Spleen (tissue), 11 donors: ENCODE data around the gene DUS1L. TPM values are rescaled to one million over a fixed set of nuclear protein-coding genes. Genes with fewer than 3 reads are reported as not detected.
A peak's percentile ranks its signal among the peaks of the same experiment; 100 is the strongest.

Source experiments
- DNase-seq: peaks from one replicate; pipeline ENCODE4 v3.0.0-alpha.2; 2020
- H3K27ac ChIP-seq, 8 donors: fragments of 200-600 bp; sonication (generic) in 7 of 8; 1 replicate in 4 of 8; 2 replicates in 4 of 8; pipeline versions ENCODE4 v1.5.0 to v1.8.0; 2016 to 2021; ENCODE audit warnings: inconsistent platforms in 4 of 8, mild to moderate bottlenecking in 4 of 8, moderate library complexity in 1 of 8
- H3K27me3 ChIP-seq, 7 donors: fragments of 200-600 bp; sonication (generic) in 6 of 7; replicated peaks in 1 of 7; 1 replicate in 4 of 7; 2 replicates in 3 of 7; pipeline versions ENCODE4 v1.5.0 to v1.8.0; 2016 to 2021; ENCODE audit warnings: inconsistent platforms in 3 of 7, mild to moderate bottlenecking in 1 of 7
- H3K36me3 ChIP-seq, 6 donors: fragments of 200-600 bp; sonication (generic) in 5 of 6; 1 replicate in 4 of 6; 2 replicates in 2 of 6; pipeline versions ENCODE4 v1.5.0 to v1.8.0; 2016 to 2021; ENCODE audit warnings: inconsistent platforms in 2 of 6
- H3K4me1 ChIP-seq, 6 donors: fragments of 200-600 bp; sonication (generic) in 5 of 6; 1 replicate in 3 of 6; 2 replicates in 3 of 6; pipeline versions ENCODE4 v1.5.0 to v1.8.0; 2016 to 2021; ENCODE audit warnings: inconsistent platforms in 3 of 6
- H3K4me3 ChIP-seq, 8 donors: fragments of 200-600 bp; sonication (generic) in 7 of 8; 1 replicate in 4 of 8; 2 replicates in 4 of 8; pipeline versions ENCODE4 v1.5.0 to v1.8.0; 2016 to 2021; ENCODE audit warnings: inconsistent platforms in 4 of 8, mild to moderate bottlenecking in 4 of 8, moderate library complexity in 2 of 8
- H3K9me3 ChIP-seq, 8 donors: fragments of 200-600 bp; sonication (generic) in 7 of 8; 1 replicate in 4 of 8; 2 replicates in 4 of 8; pipeline versions ENCODE4 v1.5.0 to v1.8.0; 2016 to 2021; ENCODE audit warnings: inconsistent platforms in 4 of 8
- POLR2A ChIP-seq, 3 donors: fragments of 450-650 bp; IDR thresholded peaks; one replicate each; pipeline ENCODE4 v1.5.1; 2017; ENCODE audit warnings: antibody characterized with exemption in 3 of 3, mild to moderate bottlenecking in 1 of 3
- POLR2AphosphoS5 ChIP-seq, 3 donors: sonication (generic); formaldehyde crosslinking; IDR thresholded peaks; one replicate each; pipeline ENCODE4 v1.5.1; 2017; ENCODE audit warnings: antibody characterized with exemption in 3 of 3
- WGBS, 5 donors: extraction: QIAGEN DNeasy Blood & Tissue Kit in 3 of 5; methylation state at CpG; one replicate each; pipeline versions ENCODE4 v1.1.5 to v1.1.7; 2013 to 2018; 5-methylcytosine and 5-hydroxymethylcytosine counted together
- intact Hi-C: fragments of 100-400 bp; cut with DNase I; formaldehyde crosslinking; loops from one replicate; pipeline ENCODE4 v1.15.0; 2023; ENCODE audit warnings: low total_unique reads
- polyA plus RNA-seq, 3 donors: library from polyadenylated mRNA; stranded (reverse); fragments of 200-250 nt; gene quantifications; one replicate each; pipeline ENCODE4 v1.2.1, GENCODE V29; 2013
- total RNA-seq, 7 donors: library from RNA; depleted of rRNA in 3 of 7; stranded (reverse); fragments of >200 nt in 3 of 7; fragmentation: NEBNext Ultra II Directional in 4 of 7; extraction: Animal tissue kit (Norgen Biotek cat#: 25700) in 4 of 7; gene quantifications; one replicate each; pipeline versions ENCODE4 v1.1.0 to v1.2.1, GENCODE V29; 2016 to 2021
- TF ChIP-seq, protein P1 (sequence below), 11 experiments: fragments of 200-600 bp in 7 of 11; fragments of 450-650 bp in 4 of 11; sonication (generic) in 4 of 11; IDR thresholded peaks in 8 of 11; conservative IDR thresholded peaks in 3 of 11; 1 replicate in 7 of 11; 2 replicates in 4 of 11; pipeline versions ENCODE4 v1.4.0 to v1.8.0; 2016 to 2021; ENCODE audit warnings: antibody characterized with exemption in 11 of 11, inconsistent platforms in 4 of 11, mild to moderate bottlenecking in 1 of 11
- donor health status: healthy with polysubstance abuse.
- donor health status: DM: no; HTN: no; CAD: no; lungs with moderate emphysema.
- donor health status: DM: no; HTN: no; CAD: no.
- donor health status: Bipolar disorder and iron deficiency.
- donor health status: healthy.
- donor health status: DM: no; HTN: no; CAD: no.
- donor health status: DM: yes; HTN: yes; CAD: no.

Gene DUS1L
- total and polyA plus RNA-seq, 10 donors = 76.4 to 174 (median 103) TPM

DNA sequence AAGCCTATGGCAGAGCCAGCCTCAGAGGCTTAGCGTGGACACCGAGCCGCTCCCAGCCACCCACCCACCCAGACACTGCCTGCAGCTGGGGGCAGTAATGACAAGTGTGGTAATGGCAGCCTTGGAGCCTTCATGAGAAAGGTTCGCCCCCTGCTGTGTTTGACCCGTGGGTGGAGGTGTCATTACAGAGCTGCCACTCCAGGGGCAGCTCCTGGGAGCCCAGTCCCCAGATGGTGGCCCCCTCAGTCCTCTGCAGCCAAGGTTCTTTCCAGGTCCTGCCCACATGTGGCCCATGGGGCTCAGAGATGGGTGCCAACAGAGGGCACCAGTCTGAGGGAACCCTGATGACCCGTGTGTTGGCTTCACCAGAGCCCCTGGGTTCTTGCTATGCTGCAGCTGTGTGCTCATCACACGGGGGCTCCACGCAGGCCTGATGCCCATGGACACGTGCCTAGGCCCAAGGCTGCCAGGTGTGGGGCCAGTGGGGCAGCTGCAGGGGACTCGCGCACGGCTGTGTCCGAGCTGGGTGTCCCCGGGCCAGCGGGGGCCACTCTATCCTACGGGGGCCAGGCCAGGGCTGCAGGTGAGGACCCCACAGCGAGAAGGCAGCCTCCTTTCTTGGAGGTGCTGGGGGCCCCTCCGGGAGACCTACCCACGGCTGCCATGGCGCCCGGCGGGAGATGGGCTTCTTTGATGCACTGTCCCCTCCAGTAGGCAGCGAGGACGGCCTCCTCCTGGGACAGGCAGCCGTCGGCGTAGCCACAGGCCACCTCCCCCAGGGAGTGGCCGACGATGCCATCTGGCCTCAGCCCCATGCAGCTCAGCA, 24.3 kb upstream of the DUS1L start:
- Histone ChIP-seq H3K9me3 (no peaks in the 10 kb centered on the region), H3K36me3 (peaks cover 0 to 100% (median 97%) of the 10 kb centered on the region in 6 donors), H3K27ac (no peak overlapping the region), H3K27me3 (no peaks in the 10 kb centered on the region), H3K4me3 (no peak overlapping the region), H3K4me1 (peaks cover 0 to 11% (median 4%) of the 10 kb centered on the region in 6 donors)
- no peak for DNase-seq
- WGBS, 5 donors = 81 to 97% (median 94%) methylated on average over 6 to 29 of the region's 29 CpGs
- intact Hi-C loops = no loop called here
- TF ChIP-seq, protein P1, sequence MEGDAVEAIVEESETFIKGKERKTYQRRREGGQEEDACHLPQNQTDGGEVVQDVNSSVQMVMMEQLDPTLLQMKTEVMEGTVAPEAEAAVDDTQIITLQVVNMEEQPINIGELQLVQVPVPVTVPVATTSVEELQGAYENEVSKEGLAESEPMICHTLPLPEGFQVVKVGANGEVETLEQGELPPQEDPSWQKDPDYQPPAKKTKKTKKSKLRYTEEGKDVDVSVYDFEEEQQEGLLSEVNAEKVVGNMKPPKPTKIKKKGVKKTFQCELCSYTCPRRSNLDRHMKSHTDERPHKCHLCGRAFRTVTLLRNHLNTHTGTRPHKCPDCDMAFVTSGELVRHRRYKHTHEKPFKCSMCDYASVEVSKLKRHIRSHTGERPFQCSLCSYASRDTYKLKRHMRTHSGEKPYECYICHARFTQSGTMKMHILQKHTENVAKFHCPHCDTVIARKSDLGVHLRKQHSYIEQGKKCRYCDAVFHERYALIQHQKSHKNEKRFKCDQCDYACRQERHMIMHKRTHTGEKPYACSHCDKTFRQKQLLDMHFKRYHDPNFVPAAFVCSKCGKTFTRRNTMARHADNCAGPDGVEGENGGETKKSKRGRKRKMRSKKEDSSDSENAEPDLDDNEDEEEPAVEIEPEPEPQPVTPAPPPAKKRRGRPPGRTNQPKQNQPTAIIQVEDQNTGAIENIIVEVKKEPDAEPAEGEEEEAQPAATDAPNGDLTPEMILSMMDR (IDR thresholded peaks at IDR 0.05 in 8 of 11, conservative IDR thresholded peaks at IDR 0.05 in 3 of 11) = no peak
- peak in 1 of 3 donors; percentile 9 for TF ChIP-seq POLR2AphosphoS5 (IDR thresholded peaks at IDR 0.05)

GRCh38 chr17:82088838-82089722, 23.5 kb upstream of the DUS1L start:
- Histone ChIP-seq H3K4me3 (no peak overlapping the region), H3K27me3 (no peaks in the 10 kb centered on the region), H3K4me1 (peaks cover 0 to 13% (median 4%) of the 10 kb centered on the region in 6 donors), H3K9me3 (no peaks in the 10 kb centered on the region), H3K36me3 (peaks cover 0 to 100% (median 99%) of the 10 kb centered on the region in 6 donors), H3K27ac (no peak overlapping the region)
- TF ChIP-seq, protein P1 (IDR thresholded peaks at IDR 0.05 in 8 of 11, conservative IDR thresholded peaks at IDR 0.05 in 3 of 11) = no peak
- peak in 1 of 3 donors; percentile 24 for TF ChIP-seq POLR2AphosphoS5 (IDR thresholded peaks at IDR 0.05)
- no peak for TF ChIP-seq POLR2A (IDR thresholded peaks at IDR 0.05)
- no peak for DNase-seq
- WGBS, 5 donors = 94 to 97% (median 95%) methylated on average over 28 to 47 of the region's 47 CpGs
- intact Hi-C loops = no loop called here

GRCh38 chr17:82087961-82088837, 22.6 kb upstream of the DUS1L start:
- Histone ChIP-seq H3K4me1 (peaks cover 0 to 13% (median 4%) of the 10 kb centered on the region in 6 donors), H3K4me3 (no peak overlapping the region), H3K36me3 (peaks cover 0 to 100% (median 99%) of the 10 kb centered on the region in 6 donors), H3K27me3 (no peaks in the 10 kb centered on the region), H3K27ac (no peak overlapping the region), H3K9me3 (no peaks in the 10 kb centered on the region)
- intact Hi-C loops = no loop called here
- DNase-seq = no peak
- 94 to 97% (median 96%) methylated on average over 27 to 48 of the region's 48 CpGs for WGBS, 5 donors
- TF ChIP-seq, protein P1 (IDR thresholded peaks at IDR 0.05 in 8 of 11, conservative IDR thresholded peaks at IDR 0.05 in 3 of 11) = no peak
- no peak for TF ChIP-seq POLR2A (IDR thresholded peaks at IDR 0.05)
- TF ChIP-seq POLR2AphosphoS5 (IDR thresholded peaks at IDR 0.05) = no peak
